Measurements from ENCODE around the gene DYNLT4.
"Not testable (repeated sequence)": the region's sequence is repeated elsewhere in the genome, so short reads cannot be mapped to it uniquely, and the experiment has no call there.

DNA sequence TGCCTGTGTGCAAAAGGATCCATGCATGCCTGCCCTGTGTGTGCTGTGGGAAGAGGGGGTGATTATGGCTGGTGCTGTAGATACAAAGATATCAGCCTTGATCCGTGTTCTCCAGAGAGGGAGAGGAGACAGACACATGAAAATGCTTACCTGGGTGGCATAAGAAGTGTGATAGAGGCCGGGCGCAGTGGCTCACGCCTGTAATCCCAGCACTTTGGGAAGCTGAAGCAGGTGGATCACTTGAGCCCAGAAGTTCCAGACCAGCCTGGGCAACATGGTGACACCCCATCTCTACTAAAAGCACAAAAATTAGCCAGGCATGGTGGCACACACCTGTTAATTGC lies 3.6 kb upstream of the DYNLT4 start:
- TF ChIP-seq, protein P1, sequence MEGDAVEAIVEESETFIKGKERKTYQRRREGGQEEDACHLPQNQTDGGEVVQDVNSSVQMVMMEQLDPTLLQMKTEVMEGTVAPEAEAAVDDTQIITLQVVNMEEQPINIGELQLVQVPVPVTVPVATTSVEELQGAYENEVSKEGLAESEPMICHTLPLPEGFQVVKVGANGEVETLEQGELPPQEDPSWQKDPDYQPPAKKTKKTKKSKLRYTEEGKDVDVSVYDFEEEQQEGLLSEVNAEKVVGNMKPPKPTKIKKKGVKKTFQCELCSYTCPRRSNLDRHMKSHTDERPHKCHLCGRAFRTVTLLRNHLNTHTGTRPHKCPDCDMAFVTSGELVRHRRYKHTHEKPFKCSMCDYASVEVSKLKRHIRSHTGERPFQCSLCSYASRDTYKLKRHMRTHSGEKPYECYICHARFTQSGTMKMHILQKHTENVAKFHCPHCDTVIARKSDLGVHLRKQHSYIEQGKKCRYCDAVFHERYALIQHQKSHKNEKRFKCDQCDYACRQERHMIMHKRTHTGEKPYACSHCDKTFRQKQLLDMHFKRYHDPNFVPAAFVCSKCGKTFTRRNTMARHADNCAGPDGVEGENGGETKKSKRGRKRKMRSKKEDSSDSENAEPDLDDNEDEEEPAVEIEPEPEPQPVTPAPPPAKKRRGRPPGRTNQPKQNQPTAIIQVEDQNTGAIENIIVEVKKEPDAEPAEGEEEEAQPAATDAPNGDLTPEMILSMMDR (IDR thresholded peaks at IDR 0.05) = not testable (repeated sequence)
- TF ChIP-seq POLR2A (IDR thresholded peaks at IDR 0.05) = not testable (repeated sequence)

Measured in right lobe of liver (tissue), 4 donors.